HEK293 (cell line): ENCODE data around the gene DDX17.

ENCODE experiments used
- CTCF ChIA-PET: fragments of 350-600 bp; formaldehyde crosslinking; extraction: SDS; loops from one replicate; lab custom pipeline; 2021; ENCODE audit warnings: antibody characterized with exemption; lab: Yijun Ruan, JAX
- POLR2A ChIA-PET: fragments of 300-600 bp; formaldehyde crosslinking; extraction: SDS; loops from one replicate; lab custom pipeline; 2020; ENCODE audit warnings: antibody characterized with exemption, inconsistent platforms; lab: Yijun Ruan, JAX
- H3K27ac ChIP-seq: fragments of 200-500 bp; sonication (Bioruptor generic); 2 replicates; pipeline ENCODE4 v1.5.1; 2014; ENCODE audit warnings: low read depth, low read length, control low read depth, inconsistent platforms; ENCODE audit errors: extremely low read depth
- H3K36me3 ChIP-seq, 2 experiments: fragments of 200-500 bp in 1 of 2; sonication (Bioruptor generic) in 1 of 2; 1 replicate in 1 of 2; 2 replicates in 1 of 2; pipeline ENCODE4 v1.5.1; 2014 to 2017; ENCODE audit warnings: inconsistent platforms in 2 of 2, low read length in 2 of 2; ENCODE audit not compliant: control insufficient read depth in 2 of 2, insufficient read depth in 1 of 2
- H3K4me1 ChIP-seq: fragments of 200-500 bp; sonication (Bioruptor generic); 2 replicates; pipeline ENCODE4 v1.5.1; 2014; ENCODE audit warnings: mild to moderate bottlenecking, low read length, inconsistent platforms; ENCODE audit not compliant: control insufficient read depth, insufficient read depth
- H3K4me3 ChIP-seq: 2 replicates; pipeline ENCODE4 v1.5.1; 2011; ENCODE audit warnings: low read depth, mild to moderate bottlenecking, control low read depth, low read length, moderate library complexity
- H3K9me3 ChIP-seq: fragments of 200-500 bp; sonication (Bioruptor generic); 2 replicates; pipeline ENCODE4 v1.5.1; 2014; ENCODE audit warnings: low read depth, low read length, inconsistent platforms; ENCODE audit not compliant: control insufficient read depth, insufficient read depth
- KLF1 ChIP-seq: fragments of 450-650 bp; formaldehyde crosslinking; IDR thresholded peaks from 2 replicates; pipeline ENCODE4 v1.5.1; 2016; ENCODE audit warnings: missing biosample characterization, missing genetic modification characterization
- OSR2 ChIP-seq: fragments of 450-650 bp; formaldehyde crosslinking; IDR thresholded peaks from 2 replicates; pipeline ENCODE4 v1.5.1; 2016; ENCODE audit warnings: missing biosample characterization, missing genetic modification characterization
- SCRT1 ChIP-seq: fragments of 450-650 bp; formaldehyde crosslinking; IDR thresholded peaks from 2 replicates; pipeline ENCODE4 v1.5.1; 2016; ENCODE audit warnings: missing biosample characterization, missing genetic modification characterization, borderline replicate concordance
- YY1 ChIP-seq: fragments of 450-650 bp; formaldehyde crosslinking; IDR thresholded peaks from 2 replicates; pipeline ENCODE4 v1.5.1; 2018; ENCODE audit warnings: missing biosample characterization, missing genetic modification characterization
- ZBTB26 ChIP-seq: fragments of 450-650 bp; formaldehyde crosslinking; optimal IDR thresholded peaks from 2 replicates; pipeline ENCODE3; 2016; ENCODE audit warnings: missing biosample characterization, mild to moderate bottlenecking, missing genetic modification characterization
- ZBTB6 ChIP-seq: fragments of 450-650 bp; formaldehyde crosslinking; IDR thresholded peaks from 2 replicates; pipeline ENCODE4 v1.5.1; 2017; ENCODE audit warnings: missing biosample characterization, missing genetic modification characterization
- ZNF138 ChIP-seq: fragments of 450-650 bp; formaldehyde crosslinking; IDR thresholded peaks from 2 replicates; pipeline ENCODE4 v1.5.1; 2016; ENCODE audit warnings: missing biosample characterization, missing genetic modification characterization, borderline replicate concordance
- ZNF140 ChIP-seq: fragments of 450-650 bp; formaldehyde crosslinking; IDR thresholded peaks from 2 replicates; pipeline ENCODE4 v1.5.1; 2016; ENCODE audit warnings: missing biosample characterization, missing genetic modification characterization
- ZNF146 ChIP-seq: fragments of 450-650 bp; formaldehyde crosslinking; IDR thresholded peaks from 2 replicates; pipeline ENCODE4 v1.5.1; 2016; ENCODE audit warnings: missing biosample characterization, missing genetic modification characterization
- ZNF24 ChIP-seq: fragments of 450-650 bp; formaldehyde crosslinking; IDR thresholded peaks from 2 replicates; pipeline ENCODE4 v1.5.1; 2016; ENCODE audit warnings: missing biosample characterization, missing genetic modification characterization
- ZNF426 ChIP-seq: fragments of 450-650 bp; formaldehyde crosslinking; IDR thresholded peaks from 2 replicates; pipeline ENCODE4 v1.5.1; 2017; ENCODE audit warnings: missing biosample characterization, missing genetic modification characterization, mild to moderate bottlenecking, inconsistent platforms, moderate library complexity
- ZNF48 ChIP-seq: fragments of 450-650 bp; formaldehyde crosslinking; IDR thresholded peaks from 2 replicates; pipeline ENCODE4 v1.5.1; 2016; ENCODE audit warnings: missing biosample characterization, missing genetic modification characterization
- ZNF580 ChIP-seq: fragments of 450-650 bp; formaldehyde crosslinking; IDR thresholded peaks from 2 replicates; pipeline ENCODE4 v1.5.1; 2016; ENCODE audit warnings: missing biosample characterization, missing genetic modification characterization
- ZNF596 ChIP-seq: fragments of 450-650 bp; IDR thresholded peaks from 2 replicates; pipeline ENCODE4 v1.5.0; 2018; ENCODE audit warnings: missing biosample characterization, mild to moderate bottlenecking, missing genetic modification characterization, moderate library complexity
- ZNF626 ChIP-seq: fragments of 450-650 bp; sonication (Bioruptor Pico); formaldehyde crosslinking; IDR thresholded peaks from 2 replicates; pipeline ENCODE4 v1.5.1; 2018; ENCODE audit warnings: missing biosample characterization, missing genetic modification characterization, inconsistent platforms
- ZNF664 ChIP-seq: fragments of 450-650 bp; formaldehyde crosslinking; IDR thresholded peaks from 2 replicates; pipeline ENCODE4 v1.5.1; 2016; ENCODE audit warnings: missing biosample characterization, missing genetic modification characterization
- ZNF701 ChIP-seq: fragments of 450-650 bp; formaldehyde crosslinking; IDR thresholded peaks from 2 replicates; pipeline ENCODE4 v1.5.1; 2016; ENCODE audit warnings: missing biosample characterization, missing genetic modification characterization

The DDX17 gene

GRCh38 chr22:38554281-38554680, 48.2 kb upstream of the DDX17 start:
- no peak overlapping the region for H3K27ac ChIP-seq
- H3K4me1 ChIP-seq: no peaks in the 10 kb centered on the region
- TF ChIP-seq YY1 (tag by site-specific recombination) (no peak), ZNF580 (tag by site-specific recombination) (no peak)
- no peak overlapping the region for H3K4me3 ChIP-seq
- ChIA-PET CTCF (interaction anchor here (0.7 kb wide), 1 partner anchor 18 kb away, joined by 3 read pairs; no protein-coding TSS in a partner anchor), POLR2A (interaction anchor here (1.2 to 1.3 kb wide), 2 partner anchors 37 to 59 kb away, joined by 3 to 6 read pairs; no protein-coding TSS in a partner anchor)
- no peaks in the 10 kb centered on the region; a peak in 1 of 3 replicates for H3K36me3 ChIP-seq
- no peaks in the 10 kb centered on the region for H3K9me3 ChIP-seq

- H3K27ac ChIP-seq: no peak overlapping the region
- no peak for TF ChIP-seq ZNF138 (tag by site-specific recombination)
- TF ChIP-seq OSR2 (tag by site-specific recombination): peak; percentile 42; the same call in 1 of the 2 replicates
- TF ChIP-seq, all 188 proteins: peak for 1
- CTCF ChIA-PET: interaction anchor here (0.6 to 2.3 kb wide), 2 partner anchors 23 to 150 kb away, joined by 5 to 11 read pairs; no protein-coding TSS in a partner anchor
- POLR2A ChIA-PET: interaction anchor here (1.0 kb wide), 1 partner anchor 48 kb away, joined by 3 read pairs; no protein-coding TSS in a partner anchor
- Histone ChIP-seq H3K4me1 (no peaks in the 10 kb centered on the region), H3K4me3 (no peak overlapping the region), H3K9me3 (no peaks in the 10 kb centered on the region), H3K36me3 (no peaks in the 10 kb centered on the region; a peak in 1 of 3 replicates)
Measured at GRCh38 chr22:38549101-38549894, 43.2 kb upstream of the DDX17 start.

GRCh38 chr22:38540701-38541100, 34.6 kb upstream of the DDX17 start:
- no peak overlapping the region for H3K27ac ChIP-seq
- ChIA-PET CTCF (interaction anchor here (0.8 kb wide), 1 partner anchor 11 kb away, joined by 3 read pairs; no protein-coding TSS in a partner anchor), POLR2A (no interaction called here)
- TF ChIP-seq ZNF48 (tag by site-specific recombination) (no peak), KLF1 (tag by site-specific recombination) (no peak), ZNF596 (tag by site-specific recombination) (no peak), SCRT1 (no peak), ZNF24 (tag by site-specific recombination) (no peak), ZNF664 (no peak), ZNF626 (tag by site-specific recombination) (no peak), ZNF140 (no peak), ZNF426 (no peak), ZNF701 (no peak), ZBTB6 (tag by site-specific recombination) (no peak), ZBTB26 (no peak), ZNF146 (tag by site-specific recombination) (no peak)
- no peaks in the 10 kb centered on the region for H3K9me3 ChIP-seq
- H3K4me1 ChIP-seq: no peaks in the 10 kb centered on the region
- H3K36me3 ChIP-seq: no peaks in the 10 kb centered on the region
- no peak overlapping the region for H3K4me3 ChIP-seq
